ENCODE results near the gene AHCYL1.

DNA sequence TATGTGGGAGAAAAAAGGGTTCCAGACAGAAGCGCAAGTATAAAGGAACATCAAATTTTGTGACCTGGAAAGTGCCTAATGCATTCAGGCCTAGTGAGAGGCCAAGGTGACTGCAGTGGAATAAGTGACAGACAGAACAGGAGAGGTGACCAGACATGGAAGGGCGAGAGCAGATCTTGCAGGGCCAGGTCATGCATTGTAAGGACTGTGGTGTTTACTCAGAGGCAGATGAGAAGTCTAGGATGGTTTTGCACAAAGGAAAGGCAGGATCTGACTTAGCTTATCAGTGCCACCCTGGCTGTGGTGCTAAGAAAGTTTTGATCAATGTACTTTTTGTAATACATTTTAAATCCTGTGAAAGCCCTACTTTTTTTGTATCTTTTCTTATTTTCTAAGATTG, 34.1 kb upstream of the AHCYL1 start:
- TF ChIP-seq, protein P1, sequence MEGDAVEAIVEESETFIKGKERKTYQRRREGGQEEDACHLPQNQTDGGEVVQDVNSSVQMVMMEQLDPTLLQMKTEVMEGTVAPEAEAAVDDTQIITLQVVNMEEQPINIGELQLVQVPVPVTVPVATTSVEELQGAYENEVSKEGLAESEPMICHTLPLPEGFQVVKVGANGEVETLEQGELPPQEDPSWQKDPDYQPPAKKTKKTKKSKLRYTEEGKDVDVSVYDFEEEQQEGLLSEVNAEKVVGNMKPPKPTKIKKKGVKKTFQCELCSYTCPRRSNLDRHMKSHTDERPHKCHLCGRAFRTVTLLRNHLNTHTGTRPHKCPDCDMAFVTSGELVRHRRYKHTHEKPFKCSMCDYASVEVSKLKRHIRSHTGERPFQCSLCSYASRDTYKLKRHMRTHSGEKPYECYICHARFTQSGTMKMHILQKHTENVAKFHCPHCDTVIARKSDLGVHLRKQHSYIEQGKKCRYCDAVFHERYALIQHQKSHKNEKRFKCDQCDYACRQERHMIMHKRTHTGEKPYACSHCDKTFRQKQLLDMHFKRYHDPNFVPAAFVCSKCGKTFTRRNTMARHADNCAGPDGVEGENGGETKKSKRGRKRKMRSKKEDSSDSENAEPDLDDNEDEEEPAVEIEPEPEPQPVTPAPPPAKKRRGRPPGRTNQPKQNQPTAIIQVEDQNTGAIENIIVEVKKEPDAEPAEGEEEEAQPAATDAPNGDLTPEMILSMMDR (IDR thresholded peaks at IDR 0.05), result no peak
- no peak for TF ChIP-seq POLR2A (IDR thresholded peaks at IDR 0.05)
